Calu3 (cell line): ENCODE measurements around the gene SCNN1G. TPM values are rescaled to one million over a fixed set of nuclear protein-coding genes. Genes with fewer than 3 reads are reported as not detected.

Source experiments
- BruUV-seq: library from RNA; stranded (reverse); fragments of 400-500 nt; replicated peaks from 2 replicates; lab custom pipeline; 2021; lab: Mats Ljungman, UMichigan
- CTCF ChIA-PET: fragments of 300-600 bp; sonication (Branson Sonifier 250); formaldehyde crosslinking; loops from one replicate; lab custom pipeline; 2022; ENCODE audit warnings: antibody characterized with exemption; lab: Charles Lee
- DNase-seq: peaks from one replicate; pipeline ENCODE4 v3.0.0; 2022
- H3K27ac Mint-ChIP-seq: one replicate; pipeline ENCODE4 v1.8.0; 2022; ENCODE audit warnings: mixed read lengths; ENCODE audit not compliant: unreplicated experiment
- H3K27me3 Mint-ChIP-seq: one replicate; pipeline ENCODE4 v1.8.0; 2022; ENCODE audit warnings: mixed read lengths; ENCODE audit not compliant: unreplicated experiment
- H3K36me3 Mint-ChIP-seq: one replicate; pipeline ENCODE4 v1.8.0; 2022; ENCODE audit warnings: mild to moderate bottlenecking, moderate library complexity, mixed read lengths; ENCODE audit not compliant: insufficient read depth, unreplicated experiment
- H3K4me1 Mint-ChIP-seq: one replicate; pipeline ENCODE4 v1.8.0; 2022; ENCODE audit warnings: mild to moderate bottlenecking, low read depth, mixed read lengths; ENCODE audit not compliant: unreplicated experiment
- H3K4me3 Mint-ChIP-seq: one replicate; pipeline ENCODE4 v1.8.0; 2022; ENCODE audit warnings: mild to moderate bottlenecking, low read depth, moderate library complexity, mixed read lengths; ENCODE audit not compliant: unreplicated experiment
- H3K9me3 Mint-ChIP-seq: one replicate; pipeline ENCODE4 v1.8.0; 2022; ENCODE audit warnings: low read depth, mixed read lengths; ENCODE audit not compliant: unreplicated experiment
- intact Hi-C: fragments of 100-400 bp; cut with micrococcal nuclease; formaldehyde crosslinking; loops from one replicate; pipeline ENCODE4 v1.10.0; 2022; ENCODE audit not compliant: unreplicated experiment
- total RNA-seq: library from RNA; stranded (reverse); gene quantifications from 2 replicates; pipeline ENCODE4 v1.2.3, GENCODE V29; 2022
- TF ChIP-seq, protein P1 (sequence below): fragments of 200-600 bp; IDR thresholded peaks from one replicate; pipeline ENCODE4 v1.8.0; 2022; ENCODE audit warnings: antibody characterized with exemption; ENCODE audit not compliant: unreplicated experiment

SCNN1G gene
- total RNA-seq, 1 experiment from 2014 or later, result not detected

DNA sequence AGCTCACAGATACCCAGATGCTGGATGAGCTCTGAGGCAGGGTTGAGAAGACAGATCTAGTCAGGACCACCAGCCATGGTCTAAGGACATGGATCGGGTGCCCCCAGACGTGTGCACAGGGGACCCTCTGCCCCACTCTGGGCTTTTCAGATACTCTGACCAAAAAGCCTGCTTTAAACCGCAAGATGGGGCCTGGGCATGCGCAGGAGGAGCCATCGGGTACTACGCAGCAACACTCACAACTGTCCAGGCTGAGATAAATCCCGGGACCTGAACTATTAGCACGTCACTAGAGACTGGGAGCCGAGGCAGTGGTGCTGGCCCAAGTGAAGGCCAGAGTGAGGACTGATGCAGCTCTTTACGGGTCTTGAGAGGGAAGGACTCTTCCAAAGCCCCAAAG lies 32.9 kb downstream of the SCNN1G start:
- no peaks in the 10 kb centered on the region for H3K36me3 Mint-ChIP-seq
- intact Hi-C loops, result no loop called here
- TF ChIP-seq, protein P1, sequence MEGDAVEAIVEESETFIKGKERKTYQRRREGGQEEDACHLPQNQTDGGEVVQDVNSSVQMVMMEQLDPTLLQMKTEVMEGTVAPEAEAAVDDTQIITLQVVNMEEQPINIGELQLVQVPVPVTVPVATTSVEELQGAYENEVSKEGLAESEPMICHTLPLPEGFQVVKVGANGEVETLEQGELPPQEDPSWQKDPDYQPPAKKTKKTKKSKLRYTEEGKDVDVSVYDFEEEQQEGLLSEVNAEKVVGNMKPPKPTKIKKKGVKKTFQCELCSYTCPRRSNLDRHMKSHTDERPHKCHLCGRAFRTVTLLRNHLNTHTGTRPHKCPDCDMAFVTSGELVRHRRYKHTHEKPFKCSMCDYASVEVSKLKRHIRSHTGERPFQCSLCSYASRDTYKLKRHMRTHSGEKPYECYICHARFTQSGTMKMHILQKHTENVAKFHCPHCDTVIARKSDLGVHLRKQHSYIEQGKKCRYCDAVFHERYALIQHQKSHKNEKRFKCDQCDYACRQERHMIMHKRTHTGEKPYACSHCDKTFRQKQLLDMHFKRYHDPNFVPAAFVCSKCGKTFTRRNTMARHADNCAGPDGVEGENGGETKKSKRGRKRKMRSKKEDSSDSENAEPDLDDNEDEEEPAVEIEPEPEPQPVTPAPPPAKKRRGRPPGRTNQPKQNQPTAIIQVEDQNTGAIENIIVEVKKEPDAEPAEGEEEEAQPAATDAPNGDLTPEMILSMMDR, result no peak
- H3K9me3 Mint-ChIP-seq, result no peaks in the 10 kb centered on the region
- BruUV-seq, result no TSS peak
- DNase-seq, result no peak
- CTCF ChIA-PET, result no interaction called here
- no peaks in the 10 kb centered on the region for H3K4me1 Mint-ChIP-seq
- H3K4me3 Mint-ChIP-seq, result no peak overlapping the region
- peaks cover 84% of the 10 kb centered on the region for H3K27me3 Mint-ChIP-seq
- H3K27ac Mint-ChIP-seq, result no peak overlapping the region

DNA sequence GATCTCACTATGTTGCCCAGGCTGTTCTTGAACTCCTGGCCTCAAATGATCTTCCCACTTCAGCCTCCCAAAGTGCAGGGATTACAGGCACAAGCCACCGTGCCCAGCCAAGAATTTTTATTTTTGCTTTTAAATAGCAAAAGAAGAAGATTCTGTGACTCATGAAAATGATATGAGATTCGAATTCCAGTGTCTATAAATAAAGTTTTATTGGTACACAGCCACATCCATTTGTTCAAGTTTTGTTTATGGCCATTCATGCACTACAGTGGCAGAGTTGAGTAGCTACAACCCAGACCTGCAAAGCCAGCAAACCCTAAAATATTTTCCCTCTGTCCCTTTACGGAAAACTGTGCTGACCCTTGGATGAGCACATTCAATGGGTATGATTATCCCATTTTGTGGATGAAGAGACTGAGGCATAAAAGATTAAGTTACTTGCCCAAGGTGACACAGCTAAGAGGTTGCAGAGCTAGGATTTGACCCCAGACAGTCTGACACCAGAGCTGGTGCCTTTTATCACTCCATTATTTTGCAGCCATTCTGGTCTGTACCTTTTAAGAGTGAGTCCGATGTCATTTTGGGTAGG lies 34.2 kb downstream of the SCNN1G start:
- Mint-ChIP-seq H3K27me3 (peaks cover 84% of the 10 kb centered on the region), H3K27ac (no peak overlapping the region), H3K36me3 (no peaks in the 10 kb centered on the region), H3K4me1 (no peaks in the 10 kb centered on the region), H3K4me3 (no peak overlapping the region), H3K9me3 (no peaks in the 10 kb centered on the region)
- CTCF ChIA-PET, result interaction anchor here (0.5 kb wide), 1 partner anchor 442 kb away, joined by 3 read pairs; no protein-coding TSS in a partner anchor
- intact Hi-C loops, result no loop called here
- TF ChIP-seq, protein P1, result no peak
- DNase-seq, result no peak
- no TSS peak for BruUV-seq

DNA sequence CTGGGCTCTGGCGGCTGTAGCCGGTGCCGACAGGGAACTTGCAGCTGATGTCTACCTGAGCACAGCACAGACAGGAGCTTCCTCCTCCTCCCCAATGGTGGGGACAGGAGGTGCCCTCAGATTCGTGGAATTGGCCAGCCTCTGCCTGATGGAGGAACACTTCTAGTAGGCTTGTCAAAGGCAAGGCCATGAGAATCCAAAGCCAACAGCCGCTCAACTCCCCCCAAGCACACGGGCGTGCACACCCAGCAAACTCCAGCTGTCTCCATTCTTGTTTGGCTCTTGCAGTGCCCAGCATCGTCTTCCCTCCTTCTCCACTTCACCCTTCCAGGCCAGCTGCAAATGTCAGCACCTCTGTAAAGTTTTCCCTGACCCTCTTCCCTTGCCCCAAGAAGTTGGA lies 35.1 kb downstream of the SCNN1G start:
- no TSS peak for BruUV-seq
- TF ChIP-seq, protein P1, result no peak
- Mint-ChIP-seq H3K9me3 (no peaks in the 10 kb centered on the region), H3K4me1 (no peaks in the 10 kb centered on the region), H3K4me3 (no peak overlapping the region), H3K27me3 (peaks cover 91% of the 10 kb centered on the region), H3K27ac (no peak overlapping the region), H3K36me3 (no peaks in the 10 kb centered on the region)
- intact Hi-C loops, result no loop called here
- CTCF ChIA-PET, result no interaction called here
- no peak for DNase-seq

DNA sequence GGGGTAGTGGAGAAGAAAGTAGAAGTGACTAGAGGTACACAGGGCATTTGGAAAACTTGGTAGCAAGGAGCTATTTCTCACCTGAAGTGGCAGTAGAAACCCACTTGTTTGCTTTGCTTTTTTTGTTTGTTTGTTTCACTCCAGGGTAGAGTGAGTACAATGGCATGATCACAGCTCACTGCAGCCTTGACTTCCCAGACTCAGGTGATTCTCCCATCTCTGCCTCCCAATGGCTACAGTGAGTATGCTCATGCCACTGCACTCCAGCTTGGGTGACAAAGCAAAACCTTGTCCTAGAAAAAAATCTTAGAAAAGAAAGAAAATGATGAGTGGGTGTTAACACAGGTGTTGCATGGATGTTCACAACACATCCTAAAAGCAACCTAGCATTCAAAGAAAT lies 40.4 kb downstream of the SCNN1G start:
- CTCF ChIA-PET, result interaction anchor here (0.6 kb wide), 3 partner anchors 34 to 208 kb away, joined by 3 to 5 read pairs (median 3); no protein-coding TSS in a partner anchor

More for the DNA sequence above, 40.4 kb downstream of the SCNN1G start:
- Mint-ChIP-seq H3K36me3 (no peaks in the 10 kb centered on the region), H3K9me3 (peaks cover 7% of the 10 kb centered on the region), H3K27ac (no peak overlapping the region), H3K27me3 (peaks cover 84% of the 10 kb centered on the region), H3K4me1 (no peaks in the 10 kb centered on the region), H3K4me3 (no peak overlapping the region)
- TF ChIP-seq, protein P1, result no peak
- intact Hi-C loops, result no loop called here
- no peak for DNase-seq
- BruUV-seq, result no TSS peak
